Lung (tissue), 12 donors: ENCODE data around the gene ADAMTS14. TPM values are rescaled to one million over a fixed set of nuclear protein-coding genes. Genes with fewer than 3 reads are reported as not detected.

Experiments used
- ATAC-seq: fragments of 200-7000 bp; cut with Tn5 transposase; one replicate; pipeline ENCODE4 v1.9.1; 2020; ENCODE audit warnings: moderate number of reproducible peaks; ENCODE audit not compliant: insufficient read depth, low FRiP score
- DNase-seq, 3 donors: peaks; one replicate each; pipeline ENCODE4 v3.0.0-alpha.2; 2013 to 2017
- H3K27ac ChIP-seq, 2 donors: one replicate each; pipeline ENCODE4 v1.5.1; 2013; ENCODE audit warnings: mild to moderate bottlenecking in 2 of 2, moderate library complexity in 2 of 2, control low read depth in 1 of 2, inconsistent platforms in 1 of 2, low read depth in 1 of 2, low read length in 1 of 2
- H3K27me3 ChIP-seq, 3 donors: one replicate each; pipeline ENCODE4 v1.5.1; 2013; ENCODE audit warnings: low read length in 2 of 3; ENCODE audit not compliant: control insufficient read depth in 3 of 3, insufficient read depth in 3 of 3
- H3K36me3 ChIP-seq, 4 donors: one replicate each; pipeline ENCODE4 v1.5.1; 2013; ENCODE audit warnings: low read length in 4 of 4, mild to moderate bottlenecking in 1 of 4, moderate library complexity in 1 of 4; ENCODE audit not compliant: control insufficient read depth in 4 of 4, insufficient read depth in 4 of 4
- H3K4me1 ChIP-seq, 5 donors: one replicate each; pipeline ENCODE4 v1.5.1; 2013; ENCODE audit warnings: low read length in 5 of 5, mild to moderate bottlenecking in 2 of 5, moderate library complexity in 1 of 5; ENCODE audit not compliant: control insufficient read depth in 5 of 5, insufficient read depth in 5 of 5
- H3K4me3 ChIP-seq: one replicate; pipeline ENCODE4 v1.5.1; 2013; ENCODE audit warnings: mild to moderate bottlenecking, control low read depth, moderate library complexity
- H3K9ac ChIP-seq, 2 donors: one replicate each; pipeline ENCODE4 v1.5.1; 2013; ENCODE audit warnings: low read length in 2 of 2, control low read depth in 1 of 2; ENCODE audit not compliant: insufficient read depth in 1 of 2
- H3K9me3 ChIP-seq, 4 donors: one replicate each; pipeline ENCODE4 v1.5.1; 2013; ENCODE audit warnings: low read length in 3 of 4, mild to moderate bottlenecking in 1 of 4, moderate library complexity in 1 of 4; ENCODE audit not compliant: control insufficient read depth in 4 of 4, insufficient read depth in 3 of 4
- WGBS, 2 donors: extraction: QIAGEN DNeasy Blood & Tissue Kit; methylation state at CpG; one replicate each; pipeline ENCODE4 v1.1.7; 2013; 5-methylcytosine and 5-hydroxymethylcytosine counted together
- polyA plus RNA-seq, 2 donors: library from polyadenylated mRNA; stranded (reverse); fragments of 200-250 nt; gene quantifications; one replicate each; pipeline ENCODE4 v1.2.1, GENCODE V29; 2013
- total RNA-seq, 2 donors: library from RNA; depleted of rRNA in 1 of 2; stranded (reverse); fragments of >200 nt in 1 of 2; gene quantifications; one replicate each; pipeline ENCODE4 v1.2.1, GENCODE V29; 2014 to 2021
- TF ChIP-seq, protein P1 (sequence below): IDR thresholded peaks from 2 replicates; pipeline ENCODE4 v1.5.1; 2012; ENCODE audit warnings: mild to moderate bottlenecking; ENCODE audit errors: control extremely low read depth, extremely low read depth
- donor health status: control.
- donor health status: control.
- donor health status: Bipolar disorder and iron deficiency.
- donor health status: healthy.
- donor health status: DM: yes; HTN: yes; CAD: no.

ADAMTS14 gene
- total and polyA plus RNA-seq, 4 donors: 0.47 to 3.9 (median 1.2) TPM

DNA sequence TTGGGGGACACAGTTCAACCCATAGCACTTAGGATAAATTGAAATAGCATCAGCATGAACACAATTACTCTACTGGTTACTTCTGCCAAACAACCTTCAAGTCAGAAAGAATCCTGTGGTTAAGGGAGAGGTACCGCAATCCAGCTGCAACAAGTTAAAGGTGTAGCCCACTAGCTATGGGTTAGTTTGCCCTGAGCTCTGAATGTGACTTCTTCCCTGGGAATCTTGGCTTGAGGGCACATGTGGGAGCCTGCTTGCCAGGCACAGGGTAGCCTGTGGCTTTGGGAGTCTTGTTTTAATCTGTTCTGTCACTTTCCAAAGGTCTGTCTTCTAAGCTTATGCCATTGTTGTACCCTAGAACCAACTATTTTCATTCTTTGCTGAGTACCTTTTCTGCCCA is 134.5 kb downstream of the ADAMTS14 start:
- ATAC-seq (no peak), DNase-seq (no peak)
- 100% methylated on average over 1 of the region's 1 CpG for WGBS, 2 donors

DNA sequence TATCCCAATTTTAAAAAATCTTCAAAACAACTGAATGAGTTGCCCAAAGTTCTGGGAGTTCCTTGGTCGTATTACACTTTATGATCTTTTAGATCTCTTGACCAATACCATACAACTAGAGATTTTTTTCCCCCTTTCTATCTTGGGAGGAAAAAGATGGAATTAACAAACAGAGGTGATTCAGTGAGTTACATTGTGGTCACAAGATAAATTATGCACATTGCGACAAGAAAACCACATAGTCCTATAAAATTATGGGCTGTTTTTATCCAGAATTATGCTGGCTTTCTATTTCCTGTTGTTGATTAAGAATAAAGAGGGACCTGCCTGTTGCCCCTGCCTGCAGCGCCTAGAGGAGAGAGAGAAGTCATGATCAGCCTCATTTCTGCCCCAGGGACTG is 135.2 kb downstream of the ADAMTS14 start:
- H3K27me3 ChIP-seq: no peaks in the 10 kb centered on the region
- WGBS, 2 donors: 40 to 68% methylated on average over 3 of the region's 3 CpGs
- TF ChIP-seq, protein P1, sequence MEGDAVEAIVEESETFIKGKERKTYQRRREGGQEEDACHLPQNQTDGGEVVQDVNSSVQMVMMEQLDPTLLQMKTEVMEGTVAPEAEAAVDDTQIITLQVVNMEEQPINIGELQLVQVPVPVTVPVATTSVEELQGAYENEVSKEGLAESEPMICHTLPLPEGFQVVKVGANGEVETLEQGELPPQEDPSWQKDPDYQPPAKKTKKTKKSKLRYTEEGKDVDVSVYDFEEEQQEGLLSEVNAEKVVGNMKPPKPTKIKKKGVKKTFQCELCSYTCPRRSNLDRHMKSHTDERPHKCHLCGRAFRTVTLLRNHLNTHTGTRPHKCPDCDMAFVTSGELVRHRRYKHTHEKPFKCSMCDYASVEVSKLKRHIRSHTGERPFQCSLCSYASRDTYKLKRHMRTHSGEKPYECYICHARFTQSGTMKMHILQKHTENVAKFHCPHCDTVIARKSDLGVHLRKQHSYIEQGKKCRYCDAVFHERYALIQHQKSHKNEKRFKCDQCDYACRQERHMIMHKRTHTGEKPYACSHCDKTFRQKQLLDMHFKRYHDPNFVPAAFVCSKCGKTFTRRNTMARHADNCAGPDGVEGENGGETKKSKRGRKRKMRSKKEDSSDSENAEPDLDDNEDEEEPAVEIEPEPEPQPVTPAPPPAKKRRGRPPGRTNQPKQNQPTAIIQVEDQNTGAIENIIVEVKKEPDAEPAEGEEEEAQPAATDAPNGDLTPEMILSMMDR: no peak

More for the DNA sequence above, 134.5 kb downstream of the ADAMTS14 start:
- Histone ChIP-seq H3K4me3 (no peak overlapping the region), H3K27me3 (no peaks in the 10 kb centered on the region), H3K9me3 (no peaks in the 10 kb centered on the region), H3K4me1 (peaks cover 0 to 4% (median 0%) of the 10 kb centered on the region in 5 donors), H3K36me3 (no peaks in the 10 kb centered on the region), H3K27ac (no peak overlapping the region), H3K9ac (no peak overlapping the region)
- TF ChIP-seq, protein P1: no peak

DNA sequence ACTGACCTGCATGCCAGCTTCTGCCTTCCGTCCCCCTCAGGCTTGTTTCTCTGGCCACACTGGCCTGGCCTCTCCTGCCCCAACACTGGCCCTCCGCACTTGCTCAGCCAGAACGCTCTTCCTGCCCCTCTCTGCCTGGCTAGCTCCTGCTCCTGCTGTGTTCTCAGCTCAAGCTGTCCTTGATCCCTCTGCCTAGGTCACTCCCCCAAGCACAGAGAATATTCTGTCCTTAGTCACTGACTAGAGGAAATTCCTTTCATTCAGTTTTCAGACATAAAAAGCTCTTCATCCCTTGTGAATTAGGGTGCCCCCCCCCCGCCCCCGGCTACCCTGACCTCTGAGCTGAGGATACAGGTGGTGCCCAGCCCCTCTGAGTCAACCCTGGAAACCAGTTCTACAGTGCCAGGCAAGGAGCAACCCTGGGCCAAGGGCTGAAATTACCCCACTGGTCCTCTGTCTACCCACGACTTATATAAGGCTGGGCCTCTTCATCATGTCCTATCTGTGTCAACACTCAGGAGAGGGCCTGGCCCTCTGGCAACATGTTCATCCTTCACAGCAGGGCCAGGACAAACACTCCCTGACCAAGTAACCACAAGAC is 136.8 kb downstream of the ADAMTS14 start:
- DNase-seq: no peak
- H3K27me3 ChIP-seq: no peaks in the 10 kb centered on the region
- 82 to 88% methylated on average over 6 of the region's 6 CpGs for WGBS, 2 donors

More for the DNA sequence above, 135.2 kb downstream of the ADAMTS14 start:
- ATAC-seq (no peak), DNase-seq (no peak)
- Histone ChIP-seq H3K9me3 (no peaks in the 10 kb centered on the region), H3K4me3 (no peak overlapping the region), H3K36me3 (no peaks in the 10 kb centered on the region), H3K27ac (no peak overlapping the region), H3K9ac (no peak overlapping the region), H3K4me1 (peaks cover 0 to 4% (median 0%) of the 10 kb centered on the region in 5 donors)

More for the DNA sequence above, 136.8 kb downstream of the ADAMTS14 start:
- Histone ChIP-seq H3K9ac (no peak overlapping the region), H3K27ac (no peak overlapping the region), H3K4me3 (no peak overlapping the region), H3K9me3 (no peaks in the 10 kb centered on the region), H3K4me1 (peaks cover 0 to 4% (median 0%) of the 10 kb centered on the region in 5 donors), H3K36me3 (no peaks in the 10 kb centered on the region)
- ATAC-seq: no peak
- TF ChIP-seq, protein P1: no peak
